Trophoblast cell (in vitro differentiated cells and primary cell): Measurements from ENCODE around the gene CCDC93.
A peak's percentile ranks its signal among the peaks of the same experiment; 100 is the strongest.

Experiments used
- DNase-seq, 2 donors: peaks; one replicate each; pipeline ENCODE4 v3.0.0-alpha.2; 2016
- H2AFZ ChIP-seq: 2 replicates; pipeline ENCODE4 v1.6.1; 2013; ENCODE audit warnings: low read length, moderate library complexity, mild to moderate bottlenecking; ENCODE audit not compliant: insufficient read depth, poor library complexity
- H2AK5ac ChIP-seq: 2 replicates; pipeline ENCODE4 v1.6.1; 2013; ENCODE audit warnings: mild to moderate bottlenecking, low read length
- H2BK120ac ChIP-seq: 2 replicates; pipeline ENCODE4 v1.6.1; 2013; ENCODE audit warnings: low read length, mild to moderate bottlenecking, moderate library complexity; ENCODE audit not compliant: insufficient read depth, poor library complexity
- H2BK12ac ChIP-seq: 2 replicates; pipeline ENCODE4 v1.6.1; 2013; ENCODE audit warnings: mild to moderate bottlenecking, low read length, moderate library complexity
- H2BK5ac ChIP-seq: 2 replicates; pipeline ENCODE4 v1.6.1; 2013; ENCODE audit warnings: low read length, low read depth, moderate library complexity, mild to moderate bottlenecking; ENCODE audit not compliant: poor library complexity
- H3K14ac ChIP-seq: 2 replicates; pipeline ENCODE4 v1.6.1; 2013; ENCODE audit warnings: mild to moderate bottlenecking, low read length
- H3K18ac ChIP-seq: 2 replicates; pipeline ENCODE4 v1.6.1; 2013; ENCODE audit warnings: mild to moderate bottlenecking, low read length
- H3K23ac ChIP-seq: 2 replicates; pipeline ENCODE4 v1.6.1; 2013; ENCODE audit warnings: low read length
- H3K27ac ChIP-seq: 2 replicates; pipeline ENCODE4 v1.5.1; 2013; ENCODE audit warnings: low read depth, mild to moderate bottlenecking, inconsistent platforms, low read length, moderate library complexity
- H3K27me3 ChIP-seq: 2 replicates; pipeline ENCODE4 v1.6.1; 2013; ENCODE audit warnings: inconsistent platforms, mild to moderate bottlenecking, low read length, moderate library complexity; ENCODE audit not compliant: insufficient read depth
- H3K36me3 ChIP-seq, 2 experiments: 1 replicate in 1 of 2; 2 replicates in 1 of 2; pipeline ENCODE4 v1.6.1; 2013; ENCODE audit warnings: low read length in 2 of 2, mild to moderate bottlenecking in 2 of 2, moderate library complexity in 1 of 2; ENCODE audit not compliant: insufficient read depth in 2 of 2, control insufficient read depth in 1 of 2
- H3K4ac ChIP-seq: 2 replicates; pipeline ENCODE4 v1.6.1; 2013; ENCODE audit warnings: low read depth, mild to moderate bottlenecking, low read length, moderate library complexity
- H3K4me1 ChIP-seq, 2 experiments: 1 replicate in 1 of 2; 2 replicates in 1 of 2; pipeline ENCODE4 v1.6.1; 2013; ENCODE audit warnings: low read length in 2 of 2, mild to moderate bottlenecking in 2 of 2, moderate library complexity in 1 of 2; ENCODE audit not compliant: insufficient read depth in 2 of 2, control insufficient read depth in 1 of 2
- H3K4me2 ChIP-seq: 2 replicates; pipeline ENCODE4 v1.6.1; 2013; ENCODE audit warnings: inconsistent platforms, mild to moderate bottlenecking, low read length, moderate library complexity
- H3K4me3 ChIP-seq: 2 replicates; pipeline ENCODE4 v1.5.1; 2013; ENCODE audit warnings: mild to moderate bottlenecking, low read depth, low read length, inconsistent platforms
- H3K79me1 ChIP-seq: one replicate; pipeline ENCODE4 v1.6.1; 2013; ENCODE audit warnings: low read length
- H3K79me2 ChIP-seq: 2 replicates; pipeline ENCODE4 v1.6.1; 2013; ENCODE audit warnings: low read length, mild to moderate bottlenecking; ENCODE audit not compliant: control insufficient read depth, insufficient read depth, poor library complexity
- H3K9ac ChIP-seq: 2 replicates; pipeline ENCODE4 v1.6.1; 2013; ENCODE audit warnings: mild to moderate bottlenecking, low read length
- H3K9me3 ChIP-seq: 2 replicates; pipeline ENCODE4 v1.6.1; 2013; ENCODE audit warnings: low read depth, mild to moderate bottlenecking, control low read depth, inconsistent platforms, low read length; ENCODE audit not compliant: insufficient read depth
- H4K12ac ChIP-seq: 2 replicates; pipeline ENCODE4 v1.6.1; 2013; ENCODE audit warnings: low read depth, mild to moderate bottlenecking, low read length, moderate library complexity
- H4K8ac ChIP-seq: 2 replicates; pipeline ENCODE4 v1.6.1; 2013; ENCODE audit warnings: low read depth, mild to moderate bottlenecking, low read length, moderate library complexity
- H4K91ac ChIP-seq: one replicate; pipeline ENCODE4 v1.6.1; 2013; ENCODE audit warnings: low read depth, mild to moderate bottlenecking, low read length, moderate library complexity
- WGBS: extraction: QIAGEN DNeasy Blood & Tissue Kit; methylation state at CpG from one replicate; pipeline ENCODE4 v1.1.7; 2013; ENCODE audit warnings: missing lambda C conversion rate; ENCODE audit not compliant: insufficient read length, insufficient coverage; ENCODE audit errors: extremely low coverage; 5-methylcytosine and 5-hydroxymethylcytosine counted together

Gene CCDC93

GRCh38 chr2:118013221-118013723 is 598 bp downstream of the CCDC93 start:
- Histone ChIP-seq H2AK5ac (no peak overlapping the region), H4K91ac (peak overlapping the region; percentile 64), H3K4me3 (peak overlapping the region; percentile 90), H3K9me3 (no peaks in the 10 kb centered on the region), H3K14ac (peak overlapping the region; percentile 49), H3K4me2 (peak overlapping the region; percentile 75), H4K8ac (peak overlapping the region; percentile 86), H2BK120ac (peak overlapping the region; percentile 3), H3K36me3 (peaks cover 0 to 3% of the 10 kb centered on the region in 2 experiments), H3K18ac (peak overlapping the region; percentile 70), H3K23ac (no peak overlapping the region), H2BK12ac (no peak overlapping the region), H3K27ac (no peak overlapping the region), H3K79me2 (peaks cover 10% of the 10 kb centered on the region), H3K4me1 (peaks cover 0 to 4% of the 10 kb centered on the region in 2 experiments), H3K4ac (peak overlapping the region; percentile 38), H2BK5ac (no peak overlapping the region), H4K12ac (peak overlapping the region; percentile 66), H3K9ac (peak overlapping the region; percentile 87), H3K27me3 (no peaks in the 10 kb centered on the region), H3K79me1 (peaks cover 7% of the 10 kb centered on the region), H2AFZ (peak overlapping the region; percentile 94)
- WGBS = no CpG with 5 or more reads among the region's 48 CpGs
- peak; percentile 21 to 75 for DNase-seq

DNA sequence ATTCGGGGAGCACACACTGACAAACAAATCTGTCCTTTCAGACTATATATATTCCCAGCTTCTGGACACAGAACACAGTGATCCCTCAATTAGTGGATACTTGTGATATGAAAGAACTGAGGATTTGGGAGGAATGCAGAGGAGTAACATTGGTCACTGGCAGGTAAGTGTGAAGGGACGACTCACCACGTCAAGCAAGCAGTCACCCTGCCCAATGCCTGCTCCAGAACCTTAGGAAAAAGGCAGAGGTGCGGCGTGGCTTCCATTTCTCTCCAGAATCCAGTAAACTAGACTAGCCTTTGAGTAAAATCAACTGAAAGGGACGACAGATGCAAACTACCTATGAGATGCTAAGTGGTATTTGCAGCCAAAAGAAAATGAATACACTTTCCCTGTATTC is 1.1 kb downstream of the CCDC93 start:
- no peaks in the 10 kb centered on the region for H3K9me3 ChIP-seq
- H4K91ac ChIP-seq = no peak overlapping the region
- no peak overlapping the region for H4K8ac ChIP-seq
- no peak overlapping the region for H3K18ac ChIP-seq
- H3K79me2 ChIP-seq = peaks cover 10% of the 10 kb centered on the region
- H3K36me3 ChIP-seq = peaks cover under 1 to 5% of the 10 kb centered on the region in 2 experiments
- peaks cover 7% of the 10 kb centered on the region for H3K79me1 ChIP-seq
- H3K27me3 ChIP-seq = no peaks in the 10 kb centered on the region
- H3K4me2 ChIP-seq = peak overlapping the region; percentile 75
- H3K27ac ChIP-seq = no peak overlapping the region
- no peak overlapping the region for H2BK120ac ChIP-seq
- H3K23ac ChIP-seq = no peak overlapping the region
- H3K4me3 ChIP-seq = no peak overlapping the region
- WGBS = no CpG with 5 or more reads among the region's 6 CpGs
- H2BK5ac ChIP-seq = no peak overlapping the region
- H2AK5ac ChIP-seq = no peak overlapping the region
- H2BK12ac ChIP-seq = no peak overlapping the region
- H4K12ac ChIP-seq = no peak overlapping the region
- peak in 1 of 2 donors; percentile 19 for DNase-seq
- no peak overlapping the region for H2AFZ ChIP-seq
- no peak overlapping the region for H3K14ac ChIP-seq
- H3K4me1 ChIP-seq = peaks cover 0 to 4% of the 10 kb centered on the region in 2 experiments
- H3K4ac ChIP-seq = no peak overlapping the region
- H3K9ac ChIP-seq = no peak overlapping the region

GRCh38 chr2:118010473-118010872 is 3.4 kb downstream of the CCDC93 start:
- Histone ChIP-seq H3K9ac (no peak overlapping the region), H3K79me2 (peaks cover 10% of the 10 kb centered on the region), H3K4ac (no peak overlapping the region), H3K18ac (no peak overlapping the region), H4K8ac (no peak overlapping the region), H3K23ac (no peak overlapping the region), H2AFZ (no peak overlapping the region), H3K4me2 (no peak overlapping the region), H2BK12ac (no peak overlapping the region), H3K79me1 (peaks cover 7% of the 10 kb centered on the region), H4K91ac (no peak overlapping the region), H4K12ac (no peak overlapping the region), H2AK5ac (no peak overlapping the region), H3K4me3 (no peak overlapping the region), H3K9me3 (no peaks in the 10 kb centered on the region), H2BK120ac (no peak overlapping the region), H3K4me1 (peaks cover 0 to 4% of the 10 kb centered on the region in 2 experiments), H2BK5ac (no peak overlapping the region), H3K27ac (no peak overlapping the region), H3K14ac (no peak overlapping the region), H3K27me3 (no peaks in the 10 kb centered on the region), H3K36me3 (peaks cover 5 to 15% of the 10 kb centered on the region in 2 experiments)
- no peak for DNase-seq

DNA sequence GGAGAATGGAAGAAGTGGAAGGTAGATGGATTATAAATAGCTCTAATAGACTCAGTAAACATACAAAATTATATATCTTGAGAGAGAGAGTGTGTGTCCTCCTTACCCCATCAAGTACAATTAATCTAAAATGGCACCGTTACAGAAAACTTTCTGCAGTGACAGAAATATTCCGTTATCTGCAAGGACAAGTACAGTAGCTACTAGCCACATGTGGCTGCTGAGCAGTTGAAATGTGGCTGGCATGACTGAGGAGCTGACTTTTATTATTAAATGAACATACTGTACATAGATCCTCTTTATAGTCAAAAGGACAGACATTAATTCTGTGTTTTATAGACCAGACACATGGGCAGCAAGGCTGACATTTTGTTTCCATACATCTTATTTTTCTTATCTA is 7.0 kb downstream of the CCDC93 start:
- Histone ChIP-seq H3K14ac (no peak overlapping the region), H3K27me3 (no peaks in the 10 kb centered on the region), H3K23ac (no peak overlapping the region), H3K9ac (no peak overlapping the region), H4K91ac (no peak overlapping the region), H3K4me1 (no peaks in the 10 kb centered on the region), H2BK5ac (no peak overlapping the region), H3K27ac (no peak overlapping the region), H4K12ac (no peak overlapping the region), H2AFZ (no peak overlapping the region), H3K79me1 (no peaks in the 10 kb centered on the region), H2BK120ac (no peak overlapping the region), H3K9me3 (no peaks in the 10 kb centered on the region), H3K4me3 (no peak overlapping the region), H3K18ac (no peak overlapping the region), H4K8ac (no peak overlapping the region), H3K79me2 (no peaks in the 10 kb centered on the region), H2AK5ac (no peak overlapping the region), H2BK12ac (no peak overlapping the region), H3K4ac (no peak overlapping the region), H3K4me2 (no peak overlapping the region), H3K36me3 (peaks cover 6 to 25% of the 10 kb centered on the region in 2 experiments)
- no CpG with 5 or more reads among the region's 2 CpGs for WGBS
- no peak for DNase-seq
